DOHH2 (cell line): ENCODE results near the gene SLC49A4.

ENCODE experiments used
- CTCF ChIP-seq: fragments of 200-600 bp; sonication (generic); IDR thresholded peaks from one replicate; pipeline ENCODE4 v1.5.1; 2014; ENCODE audit warnings: antibody characterized with exemption, mild to moderate bottlenecking, low read depth, low read length; ENCODE audit not compliant: poor library complexity, severe bottlenecking
- EZH2phosphoT487 ChIP-seq: fragments of 200-600 bp; sonication (generic); IDR thresholded peaks from 2 replicates; pipeline ENCODE4 v1.6.1; 2017; ENCODE audit warnings: borderline replicate concordance, mild to moderate bottlenecking, antibody characterized with exemption, low read length, moderate library complexity, mixed read lengths

GRCh38 chr3:122912772-122913538 lies 118.1 kb downstream of the SLC49A4 start:
- TF ChIP-seq CTCF = no peak
- TF ChIP-seq EZH2phosphoT487 = no peak
